K562 (cell line): ENCODE data around the gene TLX2. TPM values are rescaled to one million over a fixed set of nuclear protein-coding genes. Genes with fewer than 3 reads are reported as not detected.

Experiments
- CEBPZ ChIP-seq: fragments of 150-350 bp; IDR thresholded peaks from 2 replicates; pipeline ENCODE4 v1.6.1; 2014; ENCODE audit warnings: low read depth, mild to moderate bottlenecking, low read length, borderline replicate concordance
- CREB1 ChIP-seq, 2 experiments: sonication (generic) in 1 of 2; formaldehyde crosslinking in 1 of 2; IDR thresholded peaks; 2 replicates each; pipeline versions ENCODE4 v1.6.1 to v1.8.0; 2012 to 2022; ENCODE audit warnings: inconsistent platforms in 1 of 2, mild to moderate bottlenecking in 1 of 2, missing genetic modification reagents in 1 of 2, moderate library complexity in 1 of 2
- EGR1 ChIP-seq: fragments of 450-650 bp; conservative IDR thresholded peaks from 2 replicates; pipeline ENCODE4 v1.6.1; 2017; ENCODE audit warnings: mild to moderate bottlenecking
- ELF2 ChIP-seq: fragments of 250-450 bp; sonication (Bioruptor Pico); IDR thresholded peaks from 2 replicates; pipeline ENCODE4 v1.5.0; 2021; ENCODE audit warnings: mild to moderate bottlenecking
- FOS ChIP-seq: IDR thresholded peaks from 3 replicates; pipeline ENCODE4 v1.6.1; 2011; ENCODE audit not compliant: insufficient read length; ENCODE audit errors: extremely low read depth
- GTF2B ChIP-seq: IDR thresholded peaks from 2 replicates; pipeline ENCODE4 v1.6.1; 2011; ENCODE audit not compliant: insufficient read length; ENCODE audit errors: extremely low read depth
- HNRNPK ChIP-seq: fragments of 200-400 bp; formaldehyde crosslinking; IDR thresholded peaks from one replicate; pipeline ENCODE4 v1.6.1; 2018; ENCODE audit warnings: mild to moderate bottlenecking, low read depth, low read length; ENCODE audit not compliant: poor library complexity, severe bottlenecking
- ID3 ChIP-seq, 2 experiments: fragments of 250-450 bp in 1 of 2; fragments of 450-650 bp in 1 of 2; sonication (Bioruptor Pico) in 1 of 2; IDR thresholded peaks; 2 replicates each; pipeline versions ENCODE4 v1.6.1 to v1.8.0; 2016 to 2021; ENCODE audit warnings: mild to moderate bottlenecking in 2 of 2, moderate library complexity in 2 of 2, missing compliant biosample characterization in 1 of 2, missing genetic modification characterization in 1 of 2
- MNT ChIP-seq, 2 experiments: fragments of 450-650 bp; conservative IDR thresholded peaks; 2 replicates each; pipeline ENCODE4 v1.6.1; 2017; ENCODE audit warnings: mild to moderate bottlenecking in 2 of 2, moderate library complexity in 2 of 2
- NCOA6 ChIP-seq: fragments of 450-650 bp; IDR thresholded peaks from 2 replicates; pipeline ENCODE4 v1.6.1; 2017; ENCODE audit warnings: mild to moderate bottlenecking
- NFE2 ChIP-seq: IDR thresholded peaks from 2 replicates; pipeline ENCODE4 v1.6.1; 2014; ENCODE audit warnings: antibody characterized with exemption, low read depth
- NRF1 ChIP-seq, 2 experiments: fragments of 450-650 bp; IDR thresholded peaks in 1 of 2; conservative IDR thresholded peaks in 1 of 2; 2 replicates each; pipeline ENCODE4 v1.6.1; 2014; ENCODE audit warnings: mild to moderate bottlenecking in 2 of 2
- RBM34 ChIP-seq: fragments of 200-400 bp; formaldehyde crosslinking; IDR thresholded peaks from 2 replicates; pipeline ENCODE4 v1.6.1; 2018; ENCODE audit warnings: low read length, borderline replicate concordance; ENCODE audit not compliant: insufficient read depth
- SAFB2 ChIP-seq: fragments of 200-400 bp; formaldehyde crosslinking; IDR thresholded peaks from 2 replicates; pipeline ENCODE4 v1.6.1; 2018; ENCODE audit warnings: borderline replicate concordance, low read length, low read depth, moderate library complexity; ENCODE audit not compliant: severe bottlenecking
- SIN3A ChIP-seq, 2 experiments: fragments of 150-350 bp in 1 of 2; IDR thresholded peaks; 2 replicates each; pipeline ENCODE4 v1.6.1; 2011 to 2016; ENCODE audit warnings: borderline replicate concordance in 2 of 2, low read depth in 2 of 2, low read length in 2 of 2, mild to moderate bottlenecking in 2 of 2, moderate library complexity in 2 of 2; ENCODE audit not compliant: control insufficient read depth in 1 of 2
- SRSF1 ChIP-seq: fragments of 200-400 bp; formaldehyde crosslinking; IDR thresholded peaks from 2 replicates; pipeline ENCODE4 v1.6.1; 2017; ENCODE audit warnings: mild to moderate bottlenecking, low read depth, low read length, moderate library complexity
- TCF7L2 ChIP-seq: fragments of 150-350 bp; IDR thresholded peaks from 2 replicates; pipeline ENCODE4 v1.6.1; 2016; ENCODE audit warnings: low read depth, mild to moderate bottlenecking, low read length, moderate library complexity
- TSC22D4 ChIP-seq: fragments of 450-650 bp; IDR thresholded peaks from 2 replicates; pipeline ENCODE4 v1.6.1; 2016; ENCODE audit warnings: missing genetic modification characterization, missing biosample characterization, control low read depth
- ZKSCAN3 ChIP-seq: fragments of 250-450 bp; sonication (Bioruptor Pico); IDR thresholded peaks from 2 replicates; pipeline ENCODE4 v1.4.0; 2020
- ZNF3 ChIP-seq: fragments of 250-450 bp; sonication (Bioruptor Pico); IDR thresholded peaks from 2 replicates; pipeline ENCODE4 v1.5.0; 2021; ENCODE audit warnings: mild to moderate bottlenecking, moderate library complexity
- ZNF75A ChIP-seq: fragments of 450-650 bp; formaldehyde crosslinking; IDR thresholded peaks from 2 replicates; pipeline ENCODE4 v1.4.0; 2020; ENCODE audit warnings: mild to moderate bottlenecking
- polyA plus RNA-seq, 8 experiments: library from polyadenylated mRNA; depleted of rRNA in 4 of 8; stranded (reverse) in 5 of 8; unstranded in 3 of 8; fragments of >200 nt; fragmentation: Nextera tagmentation in 2 of 8; fragmentation: Illumina TruSeq in 1 of 8; extraction: Ambion mirVana in 2 of 8; extraction: Trizol in 1 of 8; gene quantifications; 2 replicates each; pipeline versions ENCODE4 v1.2.1 to v1.2.3, GENCODE V29; 2011 to 2014; ENCODE audit warnings: inconsistent platforms in 1 of 8, missing spikeins in 1 of 8
- total RNA-seq, 7 experiments: library from RNA; depleted of rRNA in 6 of 7; stranded (reverse); fragments of >200 nt in 6 of 7; fragmentation: Illumina TruSeq in 2 of 7; extraction: Trizol in 2 of 7; gene quantifications; 2 replicates each; pipeline versions ENCODE4 v1.2.1 to v1.2.3, GENCODE V29; 2011 to 2021; ENCODE audit warnings: low replicate concordance in 1 of 7

The TLX2 gene
- total and polyA plus RNA-seq, 9 of the 15 experiments (the other 6 are each of a cell fraction or from before 2014, with no cell fraction given): not detected

GRCh38 chr2:74472086-74472944 lies 41.9 kb upstream of the TLX2 start, which contains the start of gene MRPL53 (continued):
- TF ChIP-seq CREB1 (IDR thresholded peaks at IDR 0.05): peak; percentile 75
- peak; percentile 81 for TF ChIP-seq CREB1 (CRISPR knock-in tag; IDR thresholded peaks at IDR 0.05)
- no peak for TF ChIP-seq NFE2
- no peak for TF ChIP-seq HNRNPK
- TF ChIP-seq TCF7L2: no peak
- no peak for TF ChIP-seq GTF2B
- no peak for TF ChIP-seq SRSF1
- peak; percentile 92 for TF ChIP-seq ELF2 (CRISPR knock-in tag)
- no peak for TF ChIP-seq NCOA6
- TF ChIP-seq TSC22D4 (tag): no peak
- TF ChIP-seq ZNF3 (CRISPR knock-in tag): no peak
- TF ChIP-seq ZNF75A: no peak
- TF ChIP-seq MNT (conservative IDR thresholded peaks at IDR 0.05): peak; percentile 75 to 86
- TF ChIP-seq RBM34: no peak
- no peak for TF ChIP-seq ZKSCAN3 (CRISPR knock-in tag)
- 0 out of 2 replicates have a peak, but pooled peaks have one; percentile 8 for TF ChIP-seq EGR1
- no peak for TF ChIP-seq FOS
- peak; percentile 76 to 83 for TF ChIP-seq NRF1 (conservative IDR thresholded peaks at IDR 0.05 in 1 of 2, IDR thresholded peaks at IDR 0.05 in 1 of 2)
- TF ChIP-seq CEBPZ: no peak
- TF ChIP-seq SIN3A (IDR thresholded peaks at IDR 0.05; ENCODE audit: borderline replicate concordance in 2 of 2, control insufficient read depth in 1 of 2, low read depth in 2 of 2, low read length in 2 of 2): peak; percentile 74 to 75; a peak in 1 of 4 replicates
- no peak for TF ChIP-seq ID3 (CRISPR knock-in tag; IDR thresholded peaks at IDR 0.05)
- TF ChIP-seq ID3 (tag; IDR thresholded peaks at IDR 0.05): no peak
- no peak for TF ChIP-seq SAFB2
